OCI-LY1 (cell line): Measurements from ENCODE around the gene SIVA1.

Experiments used
- H2AFZ ChIP-seq: fragments of 200-600 bp; sonication (generic), shearing (Covaris generic); 2 replicates; pipeline ENCODE4 v1.6.0; 2014; ENCODE audit warnings: antibody characterized with exemption, mild to moderate bottlenecking, low read length
- H3F3A ChIP-seq: fragments of 200-600 bp; sonication (generic), shearing (Covaris generic); 2 replicates; pipeline ENCODE4 v1.6.0; 2014; ENCODE audit warnings: mild to moderate bottlenecking, antibody characterized with exemption, low read length, moderate library complexity; ENCODE audit not compliant: insufficient read depth
- H3K27ac ChIP-seq: fragments of 200-600 bp; sonication (generic); 2 replicates; pipeline ENCODE4 v1.5.1; 2014; ENCODE audit warnings: low read length, mixed run types, mild to moderate bottlenecking, low read depth; ENCODE audit not compliant: poor library complexity, severe bottlenecking
- H3K27me3 ChIP-seq: fragments of 200-600 bp; sonication (generic); 2 replicates; pipeline ENCODE4 v1.6.0; 2014; ENCODE audit warnings: antibody characterized with exemption, mild to moderate bottlenecking, low read length, moderate library complexity; ENCODE audit not compliant: insufficient read depth
- H3K36me3 ChIP-seq: fragments of 200-600 bp; sonication (generic); 2 replicates; pipeline ENCODE4 v1.6.1; 2014; ENCODE audit warnings: mild to moderate bottlenecking, antibody characterized with exemption, low read length, moderate library complexity, mixed read lengths; ENCODE audit not compliant: insufficient read depth
- H3K4me1 ChIP-seq: fragments of 200-600 bp; sonication (generic); 2 replicates; pipeline ENCODE4 v1.5.1; 2014; ENCODE audit warnings: mild to moderate bottlenecking, low read length, moderate library complexity; ENCODE audit not compliant: insufficient read depth, severe bottlenecking
- H3K4me2 ChIP-seq: fragments of 200-600 bp; sonication (generic), shearing (Covaris generic); 2 replicates; pipeline ENCODE4 v1.6.1; 2014; ENCODE audit warnings: low read length
- H3K4me3 ChIP-seq: fragments of 200-600 bp; sonication (generic); 2 replicates; pipeline ENCODE4 v1.5.1; 2014; ENCODE audit warnings: low read length, low read depth, mild to moderate bottlenecking, mixed read lengths; ENCODE audit not compliant: poor library complexity, severe bottlenecking
- H3K79me2 ChIP-seq: fragments of 200-600 bp; shearing (Covaris generic); 2 replicates; pipeline ENCODE4 v1.6.1; 2016; ENCODE audit warnings: mixed run types, low read length, mixed read lengths; ENCODE audit not compliant: insufficient read depth
- H3K9ac ChIP-seq: fragments of 200-600 bp; sonication (generic), shearing (Covaris generic); 2 replicates; pipeline ENCODE4 v1.6.1; 2014; ENCODE audit warnings: mild to moderate bottlenecking, low read length, mixed read lengths
- H3K9me2 ChIP-seq: fragments of 200-600 bp; sonication (generic), shearing (Covaris generic); 2 replicates; pipeline ENCODE4 v1.6.1; 2014; ENCODE audit warnings: low read depth, mild to moderate bottlenecking, low read length, mixed read lengths
- H3K9me3 ChIP-seq: fragments of 200-600 bp; shearing (Covaris generic); 2 replicates; pipeline ENCODE4 v1.6.1; 2014; ENCODE audit warnings: low read length, mixed read lengths
- H4K20me1 ChIP-seq: fragments of 200-600 bp; sonication (generic), shearing (Covaris generic); 2 replicates; pipeline ENCODE4 v1.6.0; 2016; ENCODE audit warnings: mild to moderate bottlenecking, low read length; ENCODE audit not compliant: insufficient read depth
- CTCF ChIP-seq: fragments of 200-600 bp; sonication (generic), shearing (Covaris generic); IDR thresholded peaks from 2 replicates; pipeline ENCODE4 v1.5.1; 2017; ENCODE audit warnings: mild to moderate bottlenecking, antibody characterized with exemption, low read length, moderate library complexity, mixed read lengths
- EZH2 ChIP-seq: fragments of 200-600 bp; sonication (generic), shearing (Covaris generic); IDR thresholded peaks from 2 replicates; pipeline ENCODE4 v1.8.0; 2017; ENCODE audit warnings: borderline replicate concordance, mixed run types, mild to moderate bottlenecking, antibody characterized with exemption, low read length, moderate library complexity, mixed read lengths

Gene SIVA1

GRCh38 chr14:104754213-104754851 is 1.4 kb downstream of the SIVA1 start:
- peaks cover 6% of the 10 kb centered on the region; the same call in 1 of the 2 replicates for H3K27me3 ChIP-seq
- peak overlapping the region; percentile 87 for H3K4me3 ChIP-seq
- H3K9me2 ChIP-seq: no peaks in the 10 kb centered on the region
- no peaks in the 10 kb centered on the region for H3F3A ChIP-seq
- peak overlapping the region; percentile 76 for H3K4me2 ChIP-seq
- peaks cover 42% of the 10 kb centered on the region for H3K36me3 ChIP-seq
- no peak overlapping the region for H2AFZ ChIP-seq
- no peaks in the 10 kb centered on the region for H4K20me1 ChIP-seq
- peaks cover 21% of the 10 kb centered on the region for H3K79me2 ChIP-seq
- H3K4me1 ChIP-seq: peaks cover 46% of the 10 kb centered on the region
- H3K9me3 ChIP-seq: peaks cover 7% of the 10 kb centered on the region; the same call in 1 of the 2 replicates
- peak overlapping the region; percentile 96 for H3K9ac ChIP-seq
- peak overlapping the region; percentile 23 for H3K27ac ChIP-seq
- TF ChIP-seq EZH2 (no peak), CTCF (no peak)

- no peak overlapping the region for H2AFZ ChIP-seq
- no peaks in the 10 kb centered on the region for H4K20me1 ChIP-seq
- H3K4me3 ChIP-seq: no peak overlapping the region
- H3K9me3 ChIP-seq: no peaks in the 10 kb centered on the region
- no peaks in the 10 kb centered on the region for H3K9me2 ChIP-seq
- TF ChIP-seq EZH2 (no peak), CTCF (no peak)
- no peaks in the 10 kb centered on the region for H3F3A ChIP-seq
- H3K4me1 ChIP-seq: peaks cover 46% of the 10 kb centered on the region
- peaks cover 21% of the 10 kb centered on the region for H3K79me2 ChIP-seq
- H3K4me2 ChIP-seq: peak overlapping the region; percentile 76; the same call in 1 of the 2 replicates
- peak overlapping the region; percentile 96; the same call in 1 of the 2 replicates for H3K9ac ChIP-seq
- H3K36me3 ChIP-seq: peaks cover 53% of the 10 kb centered on the region
- no peaks in the 10 kb centered on the region for H3K27me3 ChIP-seq
- H3K27ac ChIP-seq: peak overlapping the region; percentile 67
Measured at GRCh38 chr14:104755621-104756020, 2.7 kb downstream of the SIVA1 start.

- H3K27ac ChIP-seq: peak overlapping the region; percentile 67
- no peaks in the 10 kb centered on the region for H3K9me2 ChIP-seq
- H3F3A ChIP-seq: no peaks in the 10 kb centered on the region
- no peaks in the 10 kb centered on the region for H4K20me1 ChIP-seq
- H3K9ac ChIP-seq: peak overlapping the region; percentile 96; the same call in 1 of the 2 replicates
- no peak overlapping the region for H2AFZ ChIP-seq
- peaks cover 63% of the 10 kb centered on the region for H3K36me3 ChIP-seq
- H3K79me2 ChIP-seq: peaks cover 21% of the 10 kb centered on the region
- peaks cover 46% of the 10 kb centered on the region for H3K4me1 ChIP-seq
- peak overlapping the region; percentile 30 for H3K4me3 ChIP-seq
- H3K9me3 ChIP-seq: no peaks in the 10 kb centered on the region
- no peak for TF ChIP-seq CTCF
- TF ChIP-seq EZH2: no peak
- peak overlapping the region; percentile 76; the same call in 1 of the 2 replicates for H3K4me2 ChIP-seq
- no peaks in the 10 kb centered on the region for H3K27me3 ChIP-seq
Measured at GRCh38 chr14:104756477-104757237, 3.7 kb downstream of the SIVA1 start.
